CD4-positive, alpha-beta memory T cell (primary cell): Measurements from ENCODE around the gene EIF1B. TPM values are rescaled to one million over a fixed set of nuclear protein-coding genes. Genes with fewer than 3 reads are reported as not detected.

Experiments
- CTCF ChIA-PET: fragments of 350-600 bp; sonication (Branson Sonifier 250); formaldehyde crosslinking; loops from one replicate; lab custom pipeline; 2021; ENCODE audit warnings: inconsistent platforms; ENCODE audit not compliant: partially characterized antibody; lab: Charles Lee
- POLR2A ChIA-PET: fragments of 350-600 bp; sonication (Branson Sonifier 250); formaldehyde crosslinking; loops from one replicate; lab custom pipeline; 2021; ENCODE audit not compliant: partially characterized antibody; lab: Charles Lee
- DNase-seq, 5 donors: peaks; one replicate each; pipeline versions ENCODE4 v3.0.0 to v3.0.0-alpha.2; 2020 to 2022; ENCODE audit warnings: mixed read lengths in 1 of 5
- H3K27ac ChIP-seq: one replicate; pipeline ENCODE4 v1.7.0; 2013; ENCODE audit warnings: low read depth, low read length
- H3K27me3 ChIP-seq: 2 replicates; pipeline ENCODE4 v1.7.0; 2013; ENCODE audit warnings: mild to moderate bottlenecking, low read length, moderate library complexity; ENCODE audit not compliant: insufficient read depth
- H3K36me3 ChIP-seq: 2 replicates; pipeline ENCODE4 v1.7.0; 2013; ENCODE audit warnings: mild to moderate bottlenecking, low read length, moderate library complexity; ENCODE audit not compliant: insufficient read depth
- H3K4me1 ChIP-seq: 2 replicates; pipeline ENCODE4 v1.7.0; 2013; ENCODE audit warnings: mild to moderate bottlenecking, low read length, moderate library complexity; ENCODE audit not compliant: insufficient read depth
- H3K4me3 ChIP-seq, 2 donors: one replicate each; pipeline ENCODE4 v1.7.0; 2013; ENCODE audit warnings: low read length in 2 of 2, mild to moderate bottlenecking in 1 of 2
- H3K9me3 ChIP-seq, 2 donors: one replicate each; pipeline ENCODE4 v1.7.0; 2013; ENCODE audit warnings: low read length in 2 of 2, control low read depth in 1 of 2; ENCODE audit not compliant: control insufficient read depth in 1 of 2
- H3K27ac Mint-ChIP-seq, 7 donors: one replicate each; pipeline ENCODE4 v1.8.0; 2020 to 2021; ENCODE audit warnings: mixed read lengths in 7 of 7, mild to moderate bottlenecking in 6 of 7, inconsistent platforms in 3 of 7, moderate library complexity in 3 of 7
- H3K27me3 Mint-ChIP-seq, 2 donors: one replicate each; pipeline ENCODE4 v1.8.0; 2020 to 2021; ENCODE audit warnings: mixed read lengths in 2 of 2
- H3K36me3 Mint-ChIP-seq, 2 donors: one replicate each; pipeline ENCODE4 v1.8.0; 2020 to 2021; ENCODE audit warnings: mixed read lengths in 2 of 2, inconsistent platforms in 1 of 2, mild to moderate bottlenecking in 1 of 2
- H3K4me1 Mint-ChIP-seq, 4 donors: one replicate each; pipeline ENCODE4 v1.8.0; 2020 to 2021; ENCODE audit warnings: mixed read lengths in 4 of 4, mild to moderate bottlenecking in 1 of 4
- H3K4me3 Mint-ChIP-seq, 8 donors: one replicate each; pipeline ENCODE4 v1.8.0; 2020 to 2021; ENCODE audit warnings: mixed read lengths in 8 of 8, mild to moderate bottlenecking in 7 of 8, moderate library complexity in 6 of 8, inconsistent platforms in 3 of 8
- H3K9me3 Mint-ChIP-seq, 8 donors: one replicate each; pipeline ENCODE4 v1.8.0; 2020 to 2021; ENCODE audit warnings: mixed read lengths in 8 of 8, mild to moderate bottlenecking in 5 of 8, inconsistent platforms in 3 of 8, moderate library complexity in 1 of 8
- intact Hi-C: fragments of 100-400 bp; cut with micrococcal nuclease; formaldehyde crosslinking; loops from one replicate; pipeline ENCODE4 v1.15.1; 2023
- polyA plus RNA-seq, 2 donors: library from polyadenylated mRNA; unstranded; fragments of 300-500 nt; fragmentation: Illumina TruSeq; gene quantifications; one replicate each; pipeline ENCODE4 v1.2.3, GENCODE V29; 2021
- total RNA-seq, 2 experiments: library from RNA; stranded (reverse); gene quantifications; one replicate each; pipeline ENCODE4 v1.2.3, GENCODE V29; 2021

The EIF1B gene
- total and polyA plus RNA-seq, 4 experiments from 2014 or later, result 36.5 to 61.2 (median 60.2) TPM

DNA sequence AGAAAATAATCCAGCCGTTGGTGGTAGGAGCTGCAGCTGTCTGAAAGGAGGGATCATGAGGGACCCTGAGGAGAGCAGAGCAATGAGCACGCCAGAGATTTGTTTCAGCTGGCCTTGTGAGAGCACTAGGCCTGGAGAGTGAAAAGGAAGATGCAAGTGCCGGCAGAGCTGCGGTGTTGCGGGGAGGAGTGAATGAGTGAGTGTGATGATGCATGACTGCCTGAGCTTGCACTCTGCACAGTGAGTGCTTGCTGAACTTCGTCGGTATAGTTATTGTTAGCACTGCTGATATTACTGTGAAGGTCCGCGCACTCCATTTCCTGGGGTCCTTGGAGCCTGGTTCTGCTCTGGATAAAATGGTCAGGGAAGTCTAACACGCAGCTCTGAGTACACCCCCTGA, 23.2 kb downstream of the EIF1B start:
- CTCF ChIA-PET, result interaction anchor here (1.6 kb wide), 1 partner anchor 254 kb away, joined by 3 read pairs; no protein-coding TSS in a partner anchor
- DNase-seq, result no peak
- no peak overlapping the region for H3K27ac Mint-ChIP-seq
- no peaks in the 10 kb centered on the region for H3K4me1 ChIP-seq
- H3K36me3 Mint-ChIP-seq, result no peaks in the 10 kb centered on the region
- no peaks in the 10 kb centered on the region for H3K27me3 ChIP-seq
- no peak overlapping the region for H3K4me3 ChIP-seq
- no peak overlapping the region for H3K27ac ChIP-seq
- POLR2A ChIA-PET, result no interaction called here
- no peaks in the 10 kb centered on the region for H3K9me3 Mint-ChIP-seq
- H3K9me3 ChIP-seq, result no peaks in the 10 kb centered on the region
- H3K27me3 Mint-ChIP-seq, result peaks cover 0 to 2% of the 10 kb centered on the region in 2 donors
- intact Hi-C loops, result no loop called here
- peaks cover 0 to 2% (median 0%) of the 10 kb centered on the region in 4 donors for H3K4me1 Mint-ChIP-seq
- H3K36me3 ChIP-seq, result no peaks in the 10 kb centered on the region
- H3K4me3 Mint-ChIP-seq, result no peak overlapping the region

DNA sequence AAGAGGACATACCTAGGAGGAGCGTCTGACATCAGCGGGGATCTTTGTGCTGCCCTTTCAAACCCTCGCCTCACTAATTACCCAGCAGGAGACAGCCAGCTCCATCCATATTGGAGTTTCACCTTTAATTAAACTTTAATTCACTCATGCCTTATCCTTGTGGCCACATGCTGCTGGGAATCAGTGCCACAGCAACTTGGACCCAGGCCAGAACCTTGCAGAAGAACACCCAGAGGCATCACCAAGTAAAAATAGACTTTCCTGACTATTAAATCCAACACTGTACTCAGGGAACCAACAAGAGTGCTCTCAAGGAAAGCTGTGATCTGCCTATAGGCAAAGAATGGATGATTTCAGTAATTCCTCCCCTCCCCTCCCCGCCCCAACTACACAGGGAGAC, 23.9 kb downstream of the EIF1B start:
- Histone ChIP-seq H3K4me3 (no peak overlapping the region), H3K27ac (no peak overlapping the region), H3K9me3 (no peaks in the 10 kb centered on the region), H3K27me3 (no peaks in the 10 kb centered on the region), H3K4me1 (no peaks in the 10 kb centered on the region), H3K36me3 (no peaks in the 10 kb centered on the region)
- CTCF ChIA-PET, result interaction anchor here (1.6 kb wide), 1 partner anchor 253 kb away, joined by 3 read pairs; no protein-coding TSS in a partner anchor
- Mint-ChIP-seq H3K4me3 (no peak overlapping the region), H3K27me3 (peaks cover 0 to 2% of the 10 kb centered on the region in 2 donors), H3K4me1 (peaks cover 0 to 2% (median 0%) of the 10 kb centered on the region in 4 donors), H3K27ac (peak overlapping the region in 1 of 7 donors; percentile 1), H3K9me3 (no peaks in the 10 kb centered on the region), H3K36me3 (no peaks in the 10 kb centered on the region)
- no peak for DNase-seq
- intact Hi-C loops, result no loop called here
- POLR2A ChIA-PET, result no interaction called here

DNA sequence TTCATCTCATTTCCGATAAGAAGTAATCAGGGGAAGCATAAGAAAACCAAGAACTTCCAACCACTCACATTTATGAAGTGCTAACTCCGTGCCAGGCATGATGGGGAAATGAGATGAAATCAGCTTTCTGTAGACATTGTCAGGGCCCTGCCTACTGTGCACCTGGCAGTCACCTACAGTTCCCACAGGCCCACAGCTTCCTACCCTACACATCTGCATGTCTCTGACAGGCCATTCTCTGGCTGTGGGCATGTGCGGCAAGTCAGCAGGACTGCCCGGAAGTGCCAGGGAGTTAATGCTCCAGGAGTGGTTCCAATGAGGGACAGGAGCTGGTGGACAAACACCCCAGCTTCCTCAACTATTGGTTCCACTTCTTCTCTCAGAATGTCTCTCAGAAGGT, 24.3 kb downstream of the EIF1B start:
- no peaks in the 10 kb centered on the region for H3K9me3 ChIP-seq
- no peak overlapping the region for H3K4me3 Mint-ChIP-seq
- intact Hi-C loops, result no loop called here
- H3K27me3 Mint-ChIP-seq, result peaks cover 0 to 2% of the 10 kb centered on the region in 2 donors
- no peaks in the 10 kb centered on the region for H3K36me3 ChIP-seq
- H3K27ac Mint-ChIP-seq, result no peak overlapping the region
- POLR2A ChIA-PET, result no interaction called here
- CTCF ChIA-PET, result interaction anchor here (1.6 kb wide), 1 partner anchor 253 kb away, joined by 3 read pairs; no protein-coding TSS in a partner anchor
- no peaks in the 10 kb centered on the region for H3K27me3 ChIP-seq
- no peak for DNase-seq
- peaks cover 0 to 2% (median 0%) of the 10 kb centered on the region in 4 donors for H3K4me1 Mint-ChIP-seq
- no peaks in the 10 kb centered on the region for H3K4me1 ChIP-seq
- H3K9me3 Mint-ChIP-seq, result no peaks in the 10 kb centered on the region
- no peaks in the 10 kb centered on the region for H3K36me3 Mint-ChIP-seq
- H3K4me3 ChIP-seq, result no peak overlapping the region
- H3K27ac ChIP-seq, result no peak overlapping the region

DNA sequence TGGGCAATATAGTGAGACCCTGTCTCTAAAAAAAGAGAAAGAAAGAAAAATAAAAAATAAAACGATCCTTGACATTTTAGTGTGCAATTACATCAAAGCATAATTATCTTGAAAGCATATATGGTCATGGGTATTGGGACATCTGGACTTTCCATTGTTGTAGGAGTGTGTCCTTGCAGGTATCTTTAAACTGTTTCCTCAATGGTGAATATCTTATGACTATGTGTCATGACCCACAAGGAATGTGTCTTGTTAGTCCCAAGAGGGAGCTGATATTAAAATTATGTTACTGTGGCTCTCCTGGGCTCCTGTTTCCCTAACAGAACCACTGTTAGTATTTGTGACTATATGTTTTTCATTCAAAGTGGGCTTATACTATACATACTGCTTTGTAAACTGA, 26.6 kb downstream of the EIF1B start:
- peaks cover 0 to 2% of the 10 kb centered on the region in 2 donors for H3K27me3 Mint-ChIP-seq
- Histone ChIP-seq H3K4me3 (no peak overlapping the region), H3K27ac (no peak overlapping the region), H3K27me3 (no peaks in the 10 kb centered on the region), H3K9me3 (no peaks in the 10 kb centered on the region), H3K36me3 (no peaks in the 10 kb centered on the region), H3K4me1 (no peaks in the 10 kb centered on the region)
- H3K9me3 Mint-ChIP-seq, result no peaks in the 10 kb centered on the region
- no peak overlapping the region for H3K4me3 Mint-ChIP-seq
- intact Hi-C loops, result no loop called here
- ChIA-PET CTCF (interaction anchor here (2.3 kb wide), 1 partner anchor 9 kb away, joined by 8 read pairs; no protein-coding TSS in a partner anchor), POLR2A (no interaction called here)
- no peaks in the 10 kb centered on the region for H3K36me3 Mint-ChIP-seq
- peaks cover 0 to 2% (median 0%) of the 10 kb centered on the region in 4 donors for H3K4me1 Mint-ChIP-seq
- no peak for DNase-seq
- no peak overlapping the region for H3K27ac Mint-ChIP-seq

DNA sequence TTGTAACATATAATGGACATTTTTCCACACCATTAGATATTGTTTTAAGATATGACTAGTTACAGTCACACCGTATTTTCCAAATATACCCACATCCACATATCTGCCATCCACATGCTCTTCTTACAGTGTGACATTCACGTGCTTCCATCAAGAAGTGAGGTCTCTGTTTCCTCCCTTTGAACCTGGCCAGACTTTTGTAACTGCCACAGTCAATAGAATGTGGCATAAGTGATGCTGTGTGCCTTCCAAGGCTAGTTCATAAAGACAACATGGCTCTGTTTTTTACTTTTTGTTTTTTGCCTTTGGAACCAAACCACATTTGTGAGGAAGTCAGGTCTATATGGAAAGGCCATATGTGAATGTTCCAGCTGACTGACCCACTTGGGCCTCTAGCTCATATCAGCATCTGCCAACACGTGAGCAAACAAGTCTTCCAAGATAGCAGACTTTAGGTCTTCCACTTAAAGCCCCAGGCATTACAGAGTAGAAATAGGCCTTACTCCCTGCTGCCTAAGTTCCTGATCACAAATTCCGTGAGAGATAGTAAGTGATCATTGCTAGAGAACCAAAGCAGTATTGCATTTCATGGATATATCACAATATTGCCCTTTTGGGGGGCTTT, 27.1 kb downstream of the EIF1B start:
- H3K36me3 Mint-ChIP-seq, result no peaks in the 10 kb centered on the region
- Histone ChIP-seq H3K27ac (no peak overlapping the region), H3K9me3 (no peaks in the 10 kb centered on the region), H3K4me3 (no peak overlapping the region), H3K36me3 (no peaks in the 10 kb centered on the region), H3K4me1 (no peaks in the 10 kb centered on the region), H3K27me3 (no peaks in the 10 kb centered on the region)
- ChIA-PET POLR2A (no interaction called here), CTCF (interaction anchor here (2.3 kb wide), 1 partner anchor 9 kb away, joined by 8 read pairs; no protein-coding TSS in a partner anchor)
- intact Hi-C loops, result no loop called here
- no peak for DNase-seq
- H3K4me1 Mint-ChIP-seq, result peaks cover 0 to 2% (median 0%) of the 10 kb centered on the region in 4 donors
- H3K4me3 Mint-ChIP-seq, result no peak overlapping the region
- H3K9me3 Mint-ChIP-seq, result no peaks in the 10 kb centered on the region
- peaks cover 0 to 2% of the 10 kb centered on the region in 2 donors for H3K27me3 Mint-ChIP-seq
- H3K27ac Mint-ChIP-seq, result no peak overlapping the region

DNA sequence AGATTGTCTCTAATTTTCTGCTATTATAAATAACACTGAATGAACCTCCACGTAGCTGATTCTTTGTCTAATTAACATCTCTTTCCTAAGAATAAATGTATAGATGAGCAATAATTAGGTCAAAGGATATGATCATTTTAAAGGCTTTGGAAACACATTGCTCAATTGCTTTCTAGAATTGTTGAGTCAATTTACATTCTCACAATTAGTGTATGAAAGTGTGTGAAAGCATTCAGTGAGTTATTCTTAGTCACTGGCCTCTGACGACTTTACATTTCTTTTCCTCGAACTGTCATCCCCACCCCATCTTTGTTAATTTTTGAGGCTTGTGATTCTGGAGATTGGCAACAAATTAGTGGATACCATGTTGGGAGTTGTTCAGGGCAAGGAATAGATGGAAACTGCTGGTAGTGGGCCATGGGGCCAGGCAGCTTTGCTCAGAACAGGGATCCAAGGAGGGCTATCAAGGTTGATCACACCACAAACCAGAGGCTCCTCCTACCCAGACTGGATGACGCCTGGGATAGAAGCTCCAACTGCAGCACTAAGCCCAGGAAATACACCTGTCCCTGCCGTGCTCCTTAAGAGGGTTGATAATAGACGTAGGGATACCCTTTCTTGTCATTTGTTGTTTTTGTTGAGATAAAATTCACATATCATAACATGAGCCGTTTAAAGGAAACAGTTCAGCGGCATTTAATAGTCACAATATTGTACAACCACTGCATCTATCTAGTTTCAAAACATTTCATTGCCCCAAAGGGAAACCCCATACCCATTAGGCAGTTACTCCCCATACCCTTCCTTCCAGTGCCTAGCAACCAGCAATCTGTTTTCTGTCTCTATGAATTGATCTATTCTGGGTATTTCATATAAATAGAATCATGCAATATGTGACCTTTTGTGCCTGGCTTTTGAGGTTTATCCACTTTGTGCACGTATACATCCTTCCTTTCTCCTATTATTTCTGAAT, 27.9 kb downstream of the EIF1B start:
- DNase-seq, result no peak
- ChIA-PET CTCF (interaction anchor here (2.3 kb wide), 1 partner anchor 10 kb away, joined by 8 read pairs; no protein-coding TSS in a partner anchor), POLR2A (no interaction called here)
- H3K36me3 Mint-ChIP-seq, result no peaks in the 10 kb centered on the region
- H3K9me3 ChIP-seq, result no peaks in the 10 kb centered on the region
- H3K4me1 ChIP-seq, result no peaks in the 10 kb centered on the region
- no peaks in the 10 kb centered on the region for H3K36me3 ChIP-seq
- no peaks in the 10 kb centered on the region for H3K9me3 Mint-ChIP-seq
- peaks cover 0 to 2% of the 10 kb centered on the region in 2 donors for H3K27me3 Mint-ChIP-seq
- no peak overlapping the region for H3K4me3 ChIP-seq
- H3K27me3 ChIP-seq, result no peaks in the 10 kb centered on the region
- H3K4me3 Mint-ChIP-seq, result no peak overlapping the region
- peaks cover 0 to 2% (median 0%) of the 10 kb centered on the region in 4 donors for H3K4me1 Mint-ChIP-seq
- no peak overlapping the region for H3K27ac Mint-ChIP-seq
- H3K27ac ChIP-seq, result no peak overlapping the region
- intact Hi-C loops, result no loop called here

DNA sequence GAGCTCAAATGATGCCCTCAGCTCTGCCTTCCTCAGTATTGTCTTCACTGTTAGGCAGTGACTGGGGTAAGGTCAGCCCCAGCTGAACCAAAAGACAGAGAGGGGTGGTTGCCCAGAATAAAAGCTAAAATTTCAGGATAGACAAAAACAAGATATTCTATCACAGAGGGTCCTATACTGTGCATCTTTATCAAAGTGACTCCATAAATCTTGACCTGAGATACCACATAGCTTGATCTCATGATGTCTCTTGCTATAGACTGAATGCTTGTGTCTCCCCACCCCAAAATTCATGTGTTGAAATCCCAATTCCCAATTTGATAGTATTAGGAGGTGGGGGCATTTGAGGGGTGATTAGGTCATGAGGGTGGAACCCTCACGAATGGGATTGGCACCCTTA, 30.4 kb downstream of the EIF1B start:
- ChIA-PET POLR2A (no interaction called here), CTCF (interaction anchor here (0.8 to 1.3 kb wide), 5 partner anchors 8 to 1758 kb away, joined by 3 to 7 read pairs (median 3); no protein-coding TSS in a partner anchor)
- Mint-ChIP-seq H3K36me3 (no peaks in the 10 kb centered on the region), H3K4me1 (peaks cover 0 to 2% (median 0%) of the 10 kb centered on the region in 4 donors), H3K4me3 (no peak overlapping the region), H3K27me3 (peaks cover 2 to 3% of the 10 kb centered on the region in 2 donors), H3K9me3 (no peaks in the 10 kb centered on the region), H3K27ac (no peak overlapping the region)
- no peak for DNase-seq
- no peak overlapping the region for H3K27ac ChIP-seq
- H3K9me3 ChIP-seq, result no peaks in the 10 kb centered on the region
- no peak overlapping the region for H3K4me3 ChIP-seq
- intact Hi-C loops, result no loop called here
- H3K27me3 ChIP-seq, result no peaks in the 10 kb centered on the region
- no peaks in the 10 kb centered on the region for H3K4me1 ChIP-seq
- H3K36me3 ChIP-seq, result no peaks in the 10 kb centered on the region
